HFFc6 (cell line): ENCODE results near the gene ABL2. TPM values are rescaled to one million over a fixed set of nuclear protein-coding genes. Genes with fewer than 3 reads are reported as not detected.

Source experiments
- DNase-seq: peaks from one replicate; pipeline ENCODE4 v3.0.0-alpha.2; 2018
- H3K27ac Mint-ChIP-seq: 2 replicates; pipeline ENCODE4 v1.8.0; 2020; ENCODE audit warnings: mild to moderate bottlenecking, mixed read lengths
- H3K27me3 Mint-ChIP-seq: 2 replicates; pipeline ENCODE4 v1.8.0; 2021; ENCODE audit warnings: mild to moderate bottlenecking, moderate library complexity, mixed read lengths; ENCODE audit not compliant: insufficient read depth
- H3K36me3 Mint-ChIP-seq: 2 replicates; pipeline ENCODE4 v1.8.0; 2021; ENCODE audit warnings: low read depth, mixed read lengths
- H3K4me1 Mint-ChIP-seq: 2 replicates; pipeline ENCODE4 v1.8.0; 2020; ENCODE audit warnings: low read depth, mixed read lengths
- H3K4me3 Mint-ChIP-seq: 2 replicates; pipeline ENCODE4 v1.8.0; 2020; ENCODE audit warnings: mild to moderate bottlenecking, moderate library complexity, mixed read lengths
- H3K9me3 Mint-ChIP-seq: 2 replicates; pipeline ENCODE4 v1.8.0; 2020; ENCODE audit warnings: mild to moderate bottlenecking, mixed read lengths
- total RNA-seq, 6 experiments: library from RNA; stranded (reverse); fragmentation: NEBNext Ultra II Directional; extraction: Animal tissue kit (Norgen Biotek cat#: 25700); gene quantifications; 2 replicates in 1 of 6; 3 replicates in 5 of 6; pipeline ENCODE4 v1.2.3, GENCODE V29; 2021
- TF ChIP-seq, protein P1 (sequence below): fragments of 200-600 bp; sonication (generic); IDR thresholded peaks from 2 replicates; pipeline ENCODE4 v1.5.0; 2021; ENCODE audit warnings: antibody characterized with exemption, mild to moderate bottlenecking

ABL2 gene
- total RNA-seq, 6 experiments from 2014 or later, result 54.1 to 65.9 (median 61.2) TPM

DNA sequence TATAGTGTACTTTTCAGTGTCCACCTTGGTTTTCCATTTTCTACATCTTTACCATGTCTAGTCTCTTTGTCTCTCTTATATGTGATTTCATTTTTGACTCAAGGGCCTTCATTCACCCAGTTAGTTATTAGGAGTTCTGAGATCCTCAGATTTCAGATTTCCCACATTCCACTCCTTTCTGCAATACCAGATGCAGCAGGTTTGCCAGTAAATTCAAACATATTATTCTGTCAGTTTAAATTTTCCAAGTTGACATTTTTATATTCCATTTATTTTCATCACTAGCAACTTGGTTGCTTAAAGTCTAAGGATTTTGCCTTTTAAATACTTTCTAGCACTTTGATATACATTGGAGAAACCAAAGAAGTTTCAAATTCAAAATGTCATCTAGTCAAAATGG lies 42.4 kb downstream of the ABL2 start:
- Mint-ChIP-seq H3K4me3 (no peak overlapping the region), H3K36me3 (peaks cover 11% of the 10 kb centered on the region), H3K27me3 (no peaks in the 10 kb centered on the region), H3K4me1 (peaks cover 46% of the 10 kb centered on the region), H3K27ac (no peak overlapping the region), H3K9me3 (no peaks in the 10 kb centered on the region)
- no peak for DNase-seq
- TF ChIP-seq, protein P1, sequence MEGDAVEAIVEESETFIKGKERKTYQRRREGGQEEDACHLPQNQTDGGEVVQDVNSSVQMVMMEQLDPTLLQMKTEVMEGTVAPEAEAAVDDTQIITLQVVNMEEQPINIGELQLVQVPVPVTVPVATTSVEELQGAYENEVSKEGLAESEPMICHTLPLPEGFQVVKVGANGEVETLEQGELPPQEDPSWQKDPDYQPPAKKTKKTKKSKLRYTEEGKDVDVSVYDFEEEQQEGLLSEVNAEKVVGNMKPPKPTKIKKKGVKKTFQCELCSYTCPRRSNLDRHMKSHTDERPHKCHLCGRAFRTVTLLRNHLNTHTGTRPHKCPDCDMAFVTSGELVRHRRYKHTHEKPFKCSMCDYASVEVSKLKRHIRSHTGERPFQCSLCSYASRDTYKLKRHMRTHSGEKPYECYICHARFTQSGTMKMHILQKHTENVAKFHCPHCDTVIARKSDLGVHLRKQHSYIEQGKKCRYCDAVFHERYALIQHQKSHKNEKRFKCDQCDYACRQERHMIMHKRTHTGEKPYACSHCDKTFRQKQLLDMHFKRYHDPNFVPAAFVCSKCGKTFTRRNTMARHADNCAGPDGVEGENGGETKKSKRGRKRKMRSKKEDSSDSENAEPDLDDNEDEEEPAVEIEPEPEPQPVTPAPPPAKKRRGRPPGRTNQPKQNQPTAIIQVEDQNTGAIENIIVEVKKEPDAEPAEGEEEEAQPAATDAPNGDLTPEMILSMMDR, result no peak

DNA sequence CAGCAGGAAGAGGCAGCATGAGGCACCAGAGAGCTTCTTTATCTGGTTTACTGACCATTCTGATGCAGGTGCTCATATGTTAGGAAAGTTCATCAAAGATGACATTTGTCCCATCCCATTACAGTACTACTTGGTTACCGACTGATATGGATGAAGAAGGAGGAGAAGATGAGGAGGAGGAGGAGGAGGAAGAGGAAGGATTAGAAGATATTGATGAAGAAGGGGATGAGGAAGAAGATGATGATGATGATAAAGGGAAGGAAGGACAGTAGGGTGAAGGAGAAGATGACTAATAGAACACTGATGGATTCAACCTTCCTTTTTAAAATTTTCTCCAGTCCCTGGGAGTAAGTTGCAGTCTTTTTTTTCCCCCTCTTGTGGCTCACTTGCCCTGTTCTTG lies 45.1 kb downstream of the ABL2 start:
- no peak for DNase-seq
- Mint-ChIP-seq H3K36me3 (peaks cover 15% of the 10 kb centered on the region), H3K4me1 (peaks cover 64% of the 10 kb centered on the region), H3K9me3 (no peaks in the 10 kb centered on the region), H3K27ac (no peak overlapping the region), H3K4me3 (no peak overlapping the region), H3K27me3 (no peaks in the 10 kb centered on the region)
- TF ChIP-seq, protein P1, result no peak

DNA sequence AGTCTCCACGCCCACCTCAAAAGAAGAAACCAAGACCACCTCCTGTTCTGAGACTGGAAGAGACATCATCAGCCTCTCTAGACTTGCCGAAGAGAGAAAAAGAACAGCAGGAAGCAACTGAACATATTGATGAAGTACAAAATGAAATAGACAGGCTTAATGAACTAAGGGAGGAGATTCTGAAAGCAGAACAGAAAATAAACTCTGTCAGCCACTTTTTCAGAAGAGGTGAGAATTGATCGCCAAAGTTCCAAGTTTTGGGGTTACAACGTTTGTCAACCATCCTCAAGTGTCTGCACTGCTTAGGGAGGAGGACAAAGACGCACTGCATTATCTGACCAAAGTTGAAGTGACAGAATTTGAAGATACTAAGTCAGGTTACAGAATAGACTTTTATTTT lies 45.6 kb downstream of the ABL2 start:
- DNase-seq, result no peak
- no peaks in the 10 kb centered on the region for H3K27me3 Mint-ChIP-seq
- TF ChIP-seq, protein P1, result no peak

DNA sequence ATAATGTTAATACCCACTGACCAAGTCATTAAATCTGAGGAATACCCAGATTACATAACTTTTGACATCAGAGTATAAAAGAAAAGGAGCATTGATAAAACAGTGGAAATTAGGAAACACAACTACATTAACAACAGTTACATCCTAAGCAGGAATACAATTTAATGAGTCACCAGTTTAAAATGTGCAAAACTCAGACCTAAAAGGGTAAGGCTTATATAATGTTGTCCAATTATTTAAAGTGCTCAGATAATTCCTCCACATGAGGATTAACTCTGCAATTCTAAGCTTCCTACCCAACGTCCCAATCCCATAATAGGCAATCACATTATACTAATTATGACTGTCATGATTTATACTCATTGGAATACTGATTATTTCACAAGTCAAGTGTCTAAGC lies 50.5 kb downstream of the ABL2 start:
- DNase-seq, result peak; percentile 49
- Mint-ChIP-seq H3K27me3 (no peaks in the 10 kb centered on the region), H3K4me3 (peak overlapping the region; percentile 73), H3K9me3 (no peaks in the 10 kb centered on the region), H3K36me3 (0 out of 2 replicates have a peak, but pooled peaks cover 6% of the 10 kb centered on the region), H3K4me1 (peaks cover 76% of the 10 kb centered on the region), H3K27ac (peak overlapping the region; percentile 89)
- TF ChIP-seq, protein P1, result no peak

More for the DNA sequence above, 45.6 kb downstream of the ABL2 start:
- H3K36me3 Mint-ChIP-seq, result peaks cover 13% of the 10 kb centered on the region; the same call in 1 of the 2 replicates
- no peak overlapping the region for H3K4me3 Mint-ChIP-seq
- H3K27ac Mint-ChIP-seq, result no peak overlapping the region
- H3K4me1 Mint-ChIP-seq, result peaks cover 67% of the 10 kb centered on the region
- no peaks in the 10 kb centered on the region for H3K9me3 Mint-ChIP-seq

DNA sequence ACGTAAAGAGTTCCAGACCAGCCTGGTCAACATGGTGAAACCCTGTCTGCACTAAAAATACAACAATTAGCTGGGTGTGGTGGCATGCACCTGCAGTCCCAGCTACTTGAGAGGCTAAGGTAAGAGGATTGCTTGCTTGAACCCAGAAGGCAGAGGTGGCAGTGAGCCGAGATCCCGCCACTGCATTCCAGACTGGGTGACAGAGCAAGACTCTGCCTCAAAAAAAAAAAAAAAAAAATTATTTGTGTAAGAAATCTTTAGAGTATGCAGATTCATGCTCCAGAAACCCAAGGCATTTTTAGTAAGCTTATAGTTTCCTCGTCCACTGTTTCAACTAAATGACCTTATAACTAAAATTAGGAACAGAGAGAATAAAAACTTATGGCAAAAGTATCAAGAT lies 51.3 kb downstream of the ABL2 start:
- H3K36me3 Mint-ChIP-seq, result 0 out of 2 replicates have a peak, but pooled peaks cover 6% of the 10 kb centered on the region
- peak; percentile 39 for DNase-seq
- H3K4me3 Mint-ChIP-seq, result peak overlapping the region; percentile 73
- H3K27ac Mint-ChIP-seq, result peak overlapping the region; percentile 89
- no peaks in the 10 kb centered on the region for H3K27me3 Mint-ChIP-seq
- TF ChIP-seq, protein P1, result no peak
- no peaks in the 10 kb centered on the region for H3K9me3 Mint-ChIP-seq
- peaks cover 71% of the 10 kb centered on the region for H3K4me1 Mint-ChIP-seq

DNA sequence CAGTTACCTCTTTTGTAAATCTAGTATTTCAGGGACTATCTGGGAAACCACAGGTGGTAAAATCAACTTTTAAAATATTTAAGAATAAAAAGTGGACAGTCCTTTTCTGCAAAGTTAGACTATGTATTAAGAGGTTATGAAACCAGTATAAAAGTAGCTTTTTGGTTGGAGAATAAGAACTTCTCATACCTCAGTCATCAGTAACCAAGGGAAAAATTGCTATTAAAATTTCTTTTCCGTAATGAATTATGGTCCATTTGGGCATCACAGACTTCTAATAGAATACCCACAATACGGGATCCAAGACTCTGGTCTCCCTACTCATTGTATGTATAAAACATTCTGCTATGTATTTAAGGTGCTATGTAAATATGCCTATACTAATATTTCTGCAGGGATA lies 51.9 kb downstream of the ABL2 start:
- no peak for DNase-seq
- peak overlapping the region; percentile 73; the same call in 1 of the 2 replicates for H3K4me3 Mint-ChIP-seq
- 0 out of 2 replicates have a peak, but pooled peaks cover 6% of the 10 kb centered on the region for H3K36me3 Mint-ChIP-seq
- H3K9me3 Mint-ChIP-seq, result no peaks in the 10 kb centered on the region
- H3K27ac Mint-ChIP-seq, result peak overlapping the region; percentile 89
- no peaks in the 10 kb centered on the region for H3K27me3 Mint-ChIP-seq
- peaks cover 71% of the 10 kb centered on the region for H3K4me1 Mint-ChIP-seq
- TF ChIP-seq, protein P1, result no peak
